Activated T-cell treated with anti-CD3 and anti-CD28 coated beads, Interleukin-2, amount 50 U/mL, for 4 hours (primary cell): ENCODE data around the gene CRYBG3. TPM values are rescaled to one million over a fixed set of nuclear protein-coding genes. Genes with fewer than 3 reads are reported as not detected.
"Not testable (repeated sequence)": the region's sequence is repeated elsewhere in the genome, so short reads cannot be mapped to it uniquely, and the experiment has no call there.

Experiments
- ATAC-seq, 2 donors: fragments of 200-7000 bp; cut with Tn5 transposase; one replicate each; pipeline ENCODE4 v1.10.0; 2021
- DNase-seq: peaks from one replicate; pipeline ENCODE4 v3.0.0-alpha.2; 2020
- H3K27me3 Mint-ChIP-seq: one replicate; pipeline ENCODE4 v1.8.0; 2021; ENCODE audit warnings: low read depth, mixed read lengths
- H3K36me3 Mint-ChIP-seq: one replicate; pipeline ENCODE4 v1.8.0; 2022; ENCODE audit warnings: mixed read lengths; ENCODE audit not compliant: insufficient read depth
- H3K4me1 Mint-ChIP-seq: one replicate; pipeline ENCODE4 v1.8.0; 2021; ENCODE audit warnings: low read depth, mixed read lengths
- H3K4me3 Mint-ChIP-seq: one replicate; pipeline ENCODE4 v1.8.0; 2021; ENCODE audit warnings: mild to moderate bottlenecking, moderate library complexity, mixed read lengths
- H3K9me3 Mint-ChIP-seq: one replicate; pipeline ENCODE4 v1.8.0; 2021; ENCODE audit warnings: mixed read lengths
- total RNA-seq, 3 donors: library from RNA; stranded (reverse); gene quantifications; one replicate each; pipeline ENCODE4 v1.2.1, GENCODE V29; 2021

Gene CRYBG3
- total RNA-seq, 3 donors from 2014 or later, result 1.4 to 2.9 (median 2.3) TPM

GRCh38 chr3:97896129-97896528 lies 74.3 kb downstream of the CRYBG3 start:
- Mint-ChIP-seq H3K4me3 (no peak overlapping the region), H3K9me3 (no peaks in the 10 kb centered on the region), H3K36me3 (peaks cover 28% of the 10 kb centered on the region), H3K4me1 (peaks cover 2% of the 10 kb centered on the region), H3K27me3 (no peaks in the 10 kb centered on the region)
- DNase-seq (no peak), ATAC-seq (no peak)

- Mint-ChIP-seq H3K36me3 (peaks cover 28% of the 10 kb centered on the region), H3K4me1 (peaks cover 2% of the 10 kb centered on the region), H3K9me3 (no peaks in the 10 kb centered on the region), H3K27me3 (no peaks in the 10 kb centered on the region), H3K4me3 (no peak overlapping the region)
- DNase-seq (no peak), ATAC-seq (no peak)
These were observed 74.7 kb downstream of the CRYBG3 start for GRCh38 chr3:97896547-97896946.

- no peak for ATAC-seq
These were observed 77.5 kb downstream of the CRYBG3 start for GRCh38 chr3:97899331-97899730.

GRCh38 chr3:97901313-97902248 lies 79.8 kb downstream of the CRYBG3 start:
- H3K4me3 Mint-ChIP-seq, result no peak overlapping the region
- no peaks in the 10 kb centered on the region for H3K27me3 Mint-ChIP-seq
- H3K36me3 Mint-ChIP-seq, result peaks cover 19% of the 10 kb centered on the region
- H3K9me3 Mint-ChIP-seq, result peaks cover 8% of the 10 kb centered on the region
- no peak for DNase-seq
- peaks cover 2% of the 10 kb centered on the region for H3K4me1 Mint-ChIP-seq
- ATAC-seq, result no peak

More at GRCh38 chr3:97899331-97899730, 77.5 kb downstream of the CRYBG3 start:
- Mint-ChIP-seq H3K36me3 (peaks cover 20% of the 10 kb centered on the region), H3K27me3 (no peaks in the 10 kb centered on the region), H3K9me3 (peaks cover 8% of the 10 kb centered on the region), H3K4me3 (no peak overlapping the region), H3K4me1 (peaks cover 2% of the 10 kb centered on the region)
- DNase-seq, result no peak

GRCh38 chr3:97909830-97910229 lies 88.0 kb downstream of the CRYBG3 start:
- not testable (repeated sequence) for ATAC-seq, H3K36me3 Mint-ChIP-seq, DNase-seq, H3K27me3 Mint-ChIP-seq, H3K9me3 Mint-ChIP-seq, H3K4me3 Mint-ChIP-seq
- peaks cover 24% of the 10 kb centered on the region for H3K4me1 Mint-ChIP-seq

GRCh38 chr3:97910236-97910831 lies 88.5 kb downstream of the CRYBG3 start:
- peak; percentile 5 for DNase-seq
- not testable (repeated sequence) for H3K36me3 Mint-ChIP-seq, H3K27me3 Mint-ChIP-seq, ATAC-seq, H3K9me3 Mint-ChIP-seq
- Mint-ChIP-seq H3K4me3 (peak overlapping the region; percentile 71), H3K4me1 (peaks cover 24% of the 10 kb centered on the region)

GRCh38 chr3:97910931-97911351 lies 89.1 kb downstream of the CRYBG3 start:
- Mint-ChIP-seq H3K9me3 (no peaks in the 10 kb centered on the region), H3K27me3 (no peaks in the 10 kb centered on the region), H3K4me3 (peak overlapping the region; percentile 71), H3K4me1 (peaks cover 24% of the 10 kb centered on the region), H3K36me3 (peaks cover 3% of the 10 kb centered on the region)
- ATAC-seq, result peak in 1 of 2 donors; percentile 35
- DNase-seq, result no peak

- Mint-ChIP-seq H3K4me3 (no peak overlapping the region), H3K36me3 (peaks cover 6% of the 10 kb centered on the region), H3K4me1 (peaks cover 24% of the 10 kb centered on the region), H3K27me3 (no peaks in the 10 kb centered on the region), H3K9me3 (no peaks in the 10 kb centered on the region)
- ATAC-seq (no peak), DNase-seq (no peak)
These were observed 89.6 kb downstream of the CRYBG3 start for GRCh38 chr3:97911459-97911858.

GRCh38 chr3:97914388-97914787 lies 92.6 kb downstream of the CRYBG3 start:
- no peak for ATAC-seq
- Mint-ChIP-seq H3K9me3 (no peaks in the 10 kb centered on the region), H3K4me3 (no peak overlapping the region), H3K4me1 (peaks cover 24% of the 10 kb centered on the region), H3K27me3 (no peaks in the 10 kb centered on the region), H3K36me3 (peaks cover 20% of the 10 kb centered on the region)
- DNase-seq, result no peak

GRCh38 chr3:97916576-97916975 lies 94.8 kb downstream of the CRYBG3 start:
- Mint-ChIP-seq H3K36me3 (peaks cover 33% of the 10 kb centered on the region), H3K4me3 (no peak overlapping the region), H3K4me1 (peaks cover 9% of the 10 kb centered on the region), H3K27me3 (no peaks in the 10 kb centered on the region), H3K9me3 (no peaks in the 10 kb centered on the region)
- DNase-seq, result no peak
- no peak for ATAC-seq

- Mint-ChIP-seq H3K4me1 (peaks cover 5% of the 10 kb centered on the region), H3K36me3 (peaks cover 39% of the 10 kb centered on the region), H3K27me3 (no peaks in the 10 kb centered on the region), H3K4me3 (no peak overlapping the region), H3K9me3 (no peaks in the 10 kb centered on the region)
- DNase-seq, result no peak
- no peak for ATAC-seq
These were observed 96.2 kb downstream of the CRYBG3 start for GRCh38 chr3:97917813-97918536.

GRCh38 chr3:97927704-97928103 lies 105.9 kb downstream of the CRYBG3 start:
- no peak for ATAC-seq
- Mint-ChIP-seq H3K27me3 (no peaks in the 10 kb centered on the region), H3K4me3 (no peak overlapping the region), H3K9me3 (peaks cover 10% of the 10 kb centered on the region), H3K4me1 (no peaks in the 10 kb centered on the region), H3K36me3 (peaks cover 21% of the 10 kb centered on the region)
- no peak for DNase-seq

GRCh38 chr3:97928986-97929385 lies 107.2 kb downstream of the CRYBG3 start:
- peaks cover 18% of the 10 kb centered on the region for H3K36me3 Mint-ChIP-seq
- H3K4me1 Mint-ChIP-seq, result no peaks in the 10 kb centered on the region
- no peak overlapping the region for H3K4me3 Mint-ChIP-seq
- H3K27me3 Mint-ChIP-seq, result no peaks in the 10 kb centered on the region
- DNase-seq (no peak), ATAC-seq (no peak)
- peaks cover 10% of the 10 kb centered on the region for H3K9me3 Mint-ChIP-seq

- ATAC-seq, result no peak
- H3K27me3 Mint-ChIP-seq, result no peaks in the 10 kb centered on the region
- no peaks in the 10 kb centered on the region for H3K4me1 Mint-ChIP-seq
- H3K9me3 Mint-ChIP-seq, result peaks cover 10% of the 10 kb centered on the region
- H3K36me3 Mint-ChIP-seq, result peaks cover 10% of the 10 kb centered on the region
- DNase-seq, result no peak
- no peak overlapping the region for H3K4me3 Mint-ChIP-seq
These were observed 108.2 kb downstream of the CRYBG3 start for GRCh38 chr3:97930018-97930417.
